Coronary artery (tissue), 2 donors: Measurements from ENCODE around the gene TSPAN11.
"Not testable (repeated sequence)": the region's sequence is repeated elsewhere in the genome, so short reads cannot be mapped to it uniquely, and the experiment has no call there.

Experiments used
- DNase-seq: peaks from one replicate; pipeline ENCODE4 v3.0.0-alpha.2; 2017; ENCODE audit warnings: low spot score
- H3K27ac ChIP-seq, 2 donors: fragments of 200-600 bp; sonication (generic); one replicate each; pipeline ENCODE4 v1.5.1; 2016 to 2019
- H3K4me3 ChIP-seq: fragments of 200-600 bp; sonication (generic); 2 replicates; pipeline ENCODE4 v1.5.1; 2016; ENCODE audit warnings: mild to moderate bottlenecking, moderate library complexity
- CTCF ChIP-seq: fragments of 200-600 bp; sonication (generic); IDR thresholded peaks from one replicate; pipeline ENCODE4 v1.5.1; 2019; ENCODE audit warnings: antibody characterized with exemption

TSPAN11 gene

GRCh38 chr12:31020385-31021166, 94.0 kb downstream of the TSPAN11 start:
- no peak overlapping the region for H3K4me3 ChIP-seq
- peak; percentile 40 for DNase-seq
- H3K27ac ChIP-seq = no peak overlapping the region
- no peak for TF ChIP-seq CTCF

DNA sequence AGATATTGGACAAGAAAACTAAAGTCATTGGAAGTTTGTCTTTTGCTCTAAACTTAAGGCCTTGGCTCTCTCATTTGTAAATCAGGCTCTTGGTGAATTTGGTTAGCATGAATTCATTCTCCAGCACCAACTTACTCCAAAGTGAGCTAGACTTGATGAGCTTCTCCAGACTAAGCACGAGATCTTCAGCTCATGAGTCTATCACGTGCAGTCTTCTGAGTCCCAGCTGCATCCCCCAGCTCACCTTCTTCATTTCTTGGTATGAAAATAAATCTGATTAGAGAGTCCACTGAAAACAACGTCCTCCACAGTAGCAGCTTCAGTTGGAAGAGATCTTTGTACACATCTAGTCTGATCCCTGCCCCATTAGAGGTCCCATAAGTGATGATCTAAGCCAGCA, 94.6 kb downstream of the TSPAN11 start:
- H3K4me3 ChIP-seq = no peak overlapping the region
- TF ChIP-seq CTCF = no peak
- peak; percentile 12 for DNase-seq
- H3K27ac ChIP-seq = no peak overlapping the region

GRCh38 chr12:31021809-31022494, 95.4 kb downstream of the TSPAN11 start:
- H3K4me3 ChIP-seq = no peak overlapping the region
- DNase-seq = peak; percentile 22
- H3K27ac ChIP-seq = no peak overlapping the region
- TF ChIP-seq CTCF = no peak

DNA sequence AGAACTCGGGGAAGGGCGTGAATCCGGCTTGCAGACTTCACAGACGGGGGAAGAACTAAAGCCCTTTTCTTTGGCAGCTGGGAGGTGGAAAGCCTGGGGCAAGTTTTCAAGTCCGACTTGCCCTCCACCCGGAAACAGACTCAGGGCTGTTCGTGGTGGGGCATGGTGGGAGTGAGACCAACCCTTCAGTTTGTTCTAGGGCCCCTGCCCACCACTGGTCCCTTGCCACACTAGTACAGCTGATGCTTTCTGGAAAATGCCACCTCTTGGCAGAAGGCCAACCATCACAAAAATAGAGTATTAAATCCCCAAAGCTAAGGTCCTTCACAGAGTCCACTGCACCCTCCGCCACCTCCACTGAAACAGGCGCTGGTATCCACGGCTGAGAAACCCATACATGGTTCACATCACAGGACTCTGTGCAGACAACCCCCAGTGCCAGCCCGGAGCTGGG, 96.8 kb downstream of the TSPAN11 start:
- Histone ChIP-seq H3K4me3 (no peak overlapping the region), H3K27ac (no peak overlapping the region)
- no peak for TF ChIP-seq CTCF
- peak; percentile 63 for DNase-seq

- DNase-seq = no peak
- no peak for TF ChIP-seq CTCF
- H3K27ac ChIP-seq = no peak overlapping the region
- H3K4me3 ChIP-seq = no peak overlapping the region
These were observed 99.7 kb downstream of the TSPAN11 start for GRCh38 chr12:31026202-31026601.

DNA sequence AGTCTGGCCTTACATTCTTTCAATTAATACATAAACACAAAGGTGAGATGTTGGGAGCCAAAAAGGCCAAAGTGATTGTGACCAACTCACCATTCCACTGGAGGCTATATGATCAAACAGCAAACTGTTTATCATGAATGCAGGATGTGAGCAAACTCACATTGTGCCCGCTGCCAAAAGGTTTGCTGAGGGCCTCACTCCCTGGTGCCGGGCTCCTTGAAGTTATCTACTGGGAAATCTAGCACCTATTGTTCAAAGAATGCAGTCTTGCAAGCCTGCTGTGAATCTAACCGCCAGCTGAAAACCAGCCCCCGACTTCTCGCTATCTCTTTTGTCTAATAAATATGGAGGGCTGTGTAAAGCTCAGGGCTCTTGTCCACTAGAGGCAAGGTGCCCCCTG, 100.5 kb downstream of the TSPAN11 start:
- DNase-seq, H3K4me3 ChIP-seq, H3K27ac ChIP-seq: not testable (repeated sequence)

GRCh38 chr12:31029468-31029867, 102.9 kb downstream of the TSPAN11 start:
- no peak overlapping the region for H3K27ac ChIP-seq
- H3K4me3 ChIP-seq = no peak overlapping the region
- no peak for TF ChIP-seq CTCF
- DNase-seq = no peak
